KMS-11 (cell line): ENCODE measurements around the gene AKAP7.

ENCODE experiments used
- H2AFZ ChIP-seq: fragments of 200-600 bp; sonication (generic); 2 replicates; pipeline ENCODE4 v1.6.1; 2016; ENCODE audit warnings: antibody characterized with exemption, mixed run types, low read depth
- H3K27ac ChIP-seq: fragments of 200-600 bp; sonication (generic); 2 replicates; pipeline ENCODE4 v1.6.1; 2016; ENCODE audit warnings: mild to moderate bottlenecking, mixed run types
- H3K27me3 ChIP-seq: fragments of 200-600 bp; sonication (generic); 2 replicates; pipeline ENCODE4 v1.6.1; 2017; ENCODE audit warnings: mild to moderate bottlenecking, low read depth, mixed run types, moderate library complexity; ENCODE audit not compliant: insufficient read depth
- H3K36me3 ChIP-seq: fragments of 200-600 bp; sonication (generic); 2 replicates; pipeline ENCODE4 v1.6.1; 2017; ENCODE audit warnings: mild to moderate bottlenecking, mixed run types; ENCODE audit not compliant: insufficient read depth
- H3K4me1 ChIP-seq: fragments of 200-600 bp; sonication (generic); 2 replicates; pipeline ENCODE4 v1.6.1; 2016; ENCODE audit warnings: mild to moderate bottlenecking, low read depth, mixed run types; ENCODE audit not compliant: poor library complexity, severe bottlenecking
- H3K4me2 ChIP-seq: fragments of 200-600 bp; sonication (generic); 2 replicates; pipeline ENCODE4 v1.7.0; 2016; ENCODE audit warnings: mild to moderate bottlenecking, mixed run types
- H3K4me3 ChIP-seq: fragments of 200-600 bp; sonication (generic); IDR thresholded peaks from 2 replicates; pipeline ENCODE4 v1.6.1; 2017; ENCODE audit warnings: low read depth, low read length, mixed read lengths; ENCODE audit not compliant: insufficient read depth
- H3K79me2 ChIP-seq: fragments of 200-600 bp; sonication (generic); 2 replicates; pipeline ENCODE4 v1.6.1; 2016; ENCODE audit warnings: low read depth, mixed run types; ENCODE audit not compliant: insufficient read depth
- H3K9ac ChIP-seq: fragments of 200-600 bp; sonication (generic); 2 replicates; pipeline ENCODE4 v1.6.1; 2016; ENCODE audit warnings: mild to moderate bottlenecking, mixed run types
- H4K20me1 ChIP-seq: fragments of 200-600 bp; sonication (generic); 2 replicates; pipeline ENCODE4 v1.6.1; 2016; ENCODE audit warnings: mild to moderate bottlenecking, mixed run types; ENCODE audit not compliant: insufficient read depth
- TF ChIP-seq, protein P1 (sequence below): fragments of 200-600 bp; sonication (generic); conservative IDR thresholded peaks from 2 replicates; pipeline ENCODE4 v1.6.1; 2017; ENCODE audit warnings: low read depth, mild to moderate bottlenecking, antibody characterized with exemption, low read length, moderate library complexity, mixed read lengths

AKAP7 gene

DNA sequence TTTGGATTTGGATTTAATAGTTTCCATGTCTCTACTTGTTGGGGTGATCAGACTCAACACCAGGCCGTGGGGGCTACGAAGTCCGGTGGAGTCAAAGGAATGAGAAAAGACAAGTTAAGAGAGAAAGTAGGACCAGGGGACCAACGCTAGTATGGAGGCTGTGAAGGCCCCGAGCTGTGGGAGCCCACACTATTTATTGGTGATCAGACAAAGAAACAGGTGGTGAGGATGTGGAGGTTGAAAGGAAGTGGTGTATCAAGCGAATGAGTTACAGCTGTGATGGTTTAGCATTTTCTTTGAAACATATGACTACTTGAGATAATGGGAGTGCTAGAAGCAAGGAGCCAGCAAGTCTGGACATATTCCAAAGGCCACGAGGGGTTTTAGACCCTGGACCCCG lies 62.4 kb downstream of the AKAP7 start:
- TF ChIP-seq, protein P1, sequence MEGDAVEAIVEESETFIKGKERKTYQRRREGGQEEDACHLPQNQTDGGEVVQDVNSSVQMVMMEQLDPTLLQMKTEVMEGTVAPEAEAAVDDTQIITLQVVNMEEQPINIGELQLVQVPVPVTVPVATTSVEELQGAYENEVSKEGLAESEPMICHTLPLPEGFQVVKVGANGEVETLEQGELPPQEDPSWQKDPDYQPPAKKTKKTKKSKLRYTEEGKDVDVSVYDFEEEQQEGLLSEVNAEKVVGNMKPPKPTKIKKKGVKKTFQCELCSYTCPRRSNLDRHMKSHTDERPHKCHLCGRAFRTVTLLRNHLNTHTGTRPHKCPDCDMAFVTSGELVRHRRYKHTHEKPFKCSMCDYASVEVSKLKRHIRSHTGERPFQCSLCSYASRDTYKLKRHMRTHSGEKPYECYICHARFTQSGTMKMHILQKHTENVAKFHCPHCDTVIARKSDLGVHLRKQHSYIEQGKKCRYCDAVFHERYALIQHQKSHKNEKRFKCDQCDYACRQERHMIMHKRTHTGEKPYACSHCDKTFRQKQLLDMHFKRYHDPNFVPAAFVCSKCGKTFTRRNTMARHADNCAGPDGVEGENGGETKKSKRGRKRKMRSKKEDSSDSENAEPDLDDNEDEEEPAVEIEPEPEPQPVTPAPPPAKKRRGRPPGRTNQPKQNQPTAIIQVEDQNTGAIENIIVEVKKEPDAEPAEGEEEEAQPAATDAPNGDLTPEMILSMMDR = no peak
- Histone ChIP-seq H3K4me3 (no peak overlapping the region), H4K20me1 (no peaks in the 10 kb centered on the region), H3K79me2 (no peaks in the 10 kb centered on the region), H3K27me3 (no peaks in the 10 kb centered on the region), H3K4me2 (no peak overlapping the region), H3K4me1 (no peaks in the 10 kb centered on the region), H3K9ac (no peak overlapping the region), H3K36me3 (no peaks in the 10 kb centered on the region), H3K27ac (no peak overlapping the region), H2AFZ (no peak overlapping the region)

DNA sequence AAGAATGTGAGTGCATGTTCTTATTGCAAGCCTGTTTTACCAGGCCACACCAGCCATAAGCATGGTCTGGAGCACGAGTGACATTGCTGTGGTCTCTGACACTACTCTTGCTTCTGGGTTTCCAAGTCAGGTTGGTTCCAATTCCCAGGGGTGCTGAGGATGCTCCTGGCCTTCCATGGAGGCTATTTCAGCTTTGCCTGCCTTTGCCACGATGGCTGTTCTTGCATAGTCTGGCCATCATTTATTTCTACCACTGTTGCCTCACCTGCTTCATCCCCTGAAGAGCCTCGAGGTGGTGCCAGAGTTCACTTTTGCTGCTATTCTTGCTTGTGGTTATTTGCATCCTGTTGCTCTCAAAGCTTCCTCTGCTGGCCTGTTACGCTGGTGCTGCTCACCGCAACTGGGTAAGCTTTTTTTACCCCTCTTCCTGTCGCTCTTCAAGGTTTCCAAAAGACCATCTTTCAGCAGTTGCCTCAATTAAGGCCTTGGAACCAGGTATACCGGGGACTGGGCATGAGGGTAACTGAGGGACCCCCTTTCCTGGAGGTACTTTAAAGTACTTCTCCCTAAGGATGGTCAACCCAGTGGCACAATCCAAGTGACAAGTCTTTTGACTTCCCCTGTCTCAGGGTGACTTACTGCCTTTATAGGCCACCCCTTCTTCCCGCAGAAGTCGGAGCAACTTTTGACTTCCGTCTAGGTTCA lies 64.5 kb downstream of the AKAP7 start:
- H3K4me2 ChIP-seq = no peak overlapping the region
- TF ChIP-seq, protein P1 = peak; percentile 64
- H4K20me1 ChIP-seq = no peaks in the 10 kb centered on the region
- H3K4me1 ChIP-seq = no peaks in the 10 kb centered on the region
- no peaks in the 10 kb centered on the region for H3K36me3 ChIP-seq
- peak overlapping the region; percentile 40; the same call in 1 of the 2 replicates for H2AFZ ChIP-seq
- H3K9ac ChIP-seq = no peak overlapping the region
- no peak overlapping the region for H3K27ac ChIP-seq
- no peaks in the 10 kb centered on the region for H3K27me3 ChIP-seq
- H3K4me3 ChIP-seq = no peak overlapping the region
- H3K79me2 ChIP-seq = no peaks in the 10 kb centered on the region

DNA sequence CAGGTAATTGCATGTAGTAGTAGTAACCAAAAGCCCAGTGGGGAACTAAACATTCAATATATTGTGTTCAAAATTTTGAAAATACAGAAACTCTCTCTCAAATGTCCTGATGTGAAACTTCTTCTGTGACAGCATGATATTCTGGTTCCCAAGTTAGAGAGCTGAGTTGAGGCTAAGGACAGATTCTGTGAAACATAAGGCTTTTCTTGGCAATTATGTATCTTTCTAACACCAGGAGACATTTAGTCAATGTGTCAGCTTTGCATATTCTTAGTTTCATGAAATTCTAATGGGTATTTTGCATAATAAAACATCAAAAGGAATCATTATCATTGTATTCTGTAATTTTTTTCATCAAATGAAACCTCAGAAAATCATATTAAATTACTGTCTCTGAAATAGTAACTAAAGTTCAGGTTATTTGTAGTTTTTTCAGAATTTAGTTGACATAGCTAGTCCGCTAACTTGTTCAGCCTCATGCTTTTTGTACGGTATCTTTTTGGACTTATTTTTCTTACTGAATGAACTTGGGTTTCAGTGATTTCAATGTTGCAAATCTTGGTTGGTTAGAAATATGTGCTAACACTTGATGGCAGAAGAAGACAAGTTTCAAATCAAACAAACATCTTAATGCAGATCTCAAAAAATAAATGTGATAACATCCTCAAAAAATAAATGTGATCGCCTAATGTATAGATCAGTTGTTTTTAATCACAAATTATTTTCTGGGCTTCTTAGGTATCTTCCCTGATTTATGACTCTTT lies 70.4 kb downstream of the AKAP7 start:
- no peak overlapping the region for H3K4me3 ChIP-seq
- H3K4me1 ChIP-seq = no peaks in the 10 kb centered on the region
- no peak overlapping the region for H3K27ac ChIP-seq
- no peaks in the 10 kb centered on the region for H4K20me1 ChIP-seq
- TF ChIP-seq, protein P1 = no peak
- no peak overlapping the region for H3K9ac ChIP-seq
- H3K36me3 ChIP-seq = no peaks in the 10 kb centered on the region
- no peak overlapping the region for H3K4me2 ChIP-seq
- no peaks in the 10 kb centered on the region for H3K27me3 ChIP-seq
- H2AFZ ChIP-seq = no peak overlapping the region
- no peaks in the 10 kb centered on the region for H3K79me2 ChIP-seq

DNA sequence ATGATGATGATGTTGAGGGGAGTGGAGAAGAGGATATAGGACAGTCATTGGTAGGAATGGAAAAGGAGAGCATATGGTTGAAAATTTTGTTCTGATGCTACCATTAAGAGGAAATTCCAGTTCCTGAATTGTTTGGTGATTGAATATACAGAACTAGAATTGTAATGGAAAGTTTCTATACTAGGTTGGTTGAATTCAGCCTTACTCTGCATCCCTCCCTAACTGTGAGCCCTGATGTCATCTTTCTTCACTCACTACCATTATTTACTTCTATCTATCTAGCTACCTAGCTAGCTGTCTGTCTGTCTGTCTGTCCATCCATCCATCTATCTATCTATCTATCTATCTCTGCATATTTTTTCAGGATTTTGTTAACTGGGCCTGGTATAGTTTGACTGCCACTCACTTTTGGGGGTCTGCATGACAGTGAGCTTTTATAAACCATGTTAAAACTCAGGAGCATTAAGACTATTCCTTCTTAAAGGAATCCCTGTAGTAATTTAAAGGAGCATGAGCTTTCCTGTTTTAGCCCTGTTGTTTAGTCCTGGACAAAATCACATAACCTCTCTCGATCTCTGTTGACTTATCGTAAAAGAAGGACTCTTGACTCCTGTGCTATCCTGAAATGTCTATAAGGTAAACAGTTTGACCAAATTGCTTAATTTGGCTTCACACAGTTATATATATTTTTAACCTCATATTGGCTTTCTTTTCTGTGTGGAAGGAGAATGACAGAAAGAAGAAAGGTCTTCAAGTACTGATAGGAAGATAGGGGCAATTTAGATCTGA lies 71.4 kb downstream of the AKAP7 start:
- H3K79me2 ChIP-seq = no peaks in the 10 kb centered on the region
- H3K9ac ChIP-seq = no peak overlapping the region
- no peak overlapping the region for H3K4me2 ChIP-seq
- no peaks in the 10 kb centered on the region for H3K4me1 ChIP-seq
- no peaks in the 10 kb centered on the region for H3K36me3 ChIP-seq
- no peak overlapping the region for H2AFZ ChIP-seq
- H3K27me3 ChIP-seq = no peaks in the 10 kb centered on the region
- no peak overlapping the region for H3K27ac ChIP-seq
- TF ChIP-seq, protein P1 = no peak
- H4K20me1 ChIP-seq = no peaks in the 10 kb centered on the region
- H3K4me3 ChIP-seq = no peak overlapping the region
